HG03095 (cell line): ENCODE data around the gene ZNF711.
"Not testable (repeated sequence)": the region's sequence is repeated elsewhere in the genome, so short reads cannot be mapped to it uniquely, and the experiment has no call there.

Experiments used
- ATAC-seq: cut with Tn5 transposase; IDR thresholded peaks from one replicate; pipeline ENCODE4 v1.9.1; 2021; ENCODE audit warnings: moderate library complexity; ENCODE audit not compliant: unreplicated experiment

The ZNF711 gene

DNA sequence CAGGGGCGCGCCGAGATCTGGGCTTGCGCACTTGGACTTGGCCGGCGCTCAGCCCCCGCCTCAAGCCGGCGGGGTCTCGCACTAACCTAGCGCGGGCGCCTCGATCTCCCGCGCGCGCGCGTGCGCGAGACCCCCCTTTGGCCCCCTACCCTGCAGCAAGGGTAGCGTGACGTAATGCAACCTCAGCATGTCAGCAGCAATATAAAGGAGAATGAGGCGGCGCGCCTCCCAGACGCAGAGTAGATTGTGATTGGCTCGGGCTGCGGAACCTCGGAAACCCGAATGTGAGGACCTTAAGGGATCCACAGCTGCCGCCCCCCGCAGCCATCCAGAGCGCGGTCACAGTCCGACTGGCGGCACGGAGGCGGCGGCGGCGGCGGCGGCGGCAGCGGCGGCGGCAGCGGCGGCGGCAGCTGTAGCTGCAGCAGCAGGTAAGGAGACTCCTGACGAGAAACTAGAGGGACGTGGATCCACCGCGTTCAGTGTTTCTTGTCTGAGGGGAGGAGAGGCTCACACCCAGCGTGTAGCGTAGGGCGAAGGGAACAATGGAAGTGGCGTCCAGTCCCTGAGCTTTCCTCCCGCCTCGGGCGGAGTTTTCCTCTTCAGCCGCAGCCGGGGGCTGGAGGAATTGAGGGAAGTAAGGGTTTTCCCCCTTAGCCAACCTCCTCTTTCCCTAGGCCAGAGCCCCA lies at the start of gene ZNF711, which contains the start of gene SATL1:
Gene ZNF711 (plus strand): TSS at position 231 of the 689 bp plus-strand sequence. CDS start 3,582 bp downstream, outside the sequence.
Gene SATL1 (minus strand): TSS at position 19 of the 689 bp plus-strand sequence. CDS start 134,811 bp downstream, outside the sequence.
- no peak for ATAC-seq

DNA sequence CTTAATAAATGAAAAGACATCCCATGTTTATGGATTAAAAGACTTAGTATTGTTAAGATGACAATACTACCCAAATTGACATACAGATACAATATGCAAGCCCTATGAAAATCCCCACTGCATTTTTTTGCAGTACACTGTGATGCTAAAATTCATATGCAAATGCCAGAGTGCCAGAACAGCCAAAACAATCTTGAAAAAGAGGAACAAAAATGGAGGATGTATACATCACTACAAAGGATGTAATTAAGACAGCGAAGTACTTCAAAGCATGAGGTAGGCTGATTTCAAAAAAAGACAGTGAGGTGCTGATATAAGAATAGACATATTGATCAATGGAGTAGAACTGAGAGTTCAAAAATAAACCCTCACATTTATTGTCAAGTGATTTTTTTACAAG lies 47.5 kb upstream of the ZNF711 start:
- no peak for ATAC-seq

DNA sequence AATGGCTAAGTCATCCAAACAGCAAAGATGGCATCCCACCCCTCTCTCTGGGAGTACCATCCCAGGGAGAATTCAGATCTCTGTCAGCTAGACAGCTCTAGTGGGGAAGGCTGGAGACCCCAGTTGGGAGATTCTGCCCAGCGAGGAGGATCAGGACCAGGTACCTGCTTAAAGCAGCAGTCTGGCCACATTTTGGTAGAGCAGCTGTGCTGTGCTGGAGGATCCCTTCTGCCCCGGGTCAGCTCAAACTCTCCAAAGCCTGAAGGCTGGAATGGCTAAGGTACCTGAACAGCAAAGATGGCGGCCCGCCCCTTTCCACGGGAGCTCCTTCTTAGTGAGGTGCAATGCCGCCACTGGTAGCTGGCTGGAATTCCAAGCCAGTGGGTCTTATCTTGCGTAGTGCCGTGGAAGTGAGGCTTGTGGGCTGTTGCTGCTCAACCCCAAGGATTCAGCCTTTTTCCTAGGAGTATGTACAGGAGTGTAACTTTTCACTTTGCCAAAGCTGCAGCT lies 40.3 kb upstream of the ZNF711 start:
- ATAC-seq, result no peak

DNA sequence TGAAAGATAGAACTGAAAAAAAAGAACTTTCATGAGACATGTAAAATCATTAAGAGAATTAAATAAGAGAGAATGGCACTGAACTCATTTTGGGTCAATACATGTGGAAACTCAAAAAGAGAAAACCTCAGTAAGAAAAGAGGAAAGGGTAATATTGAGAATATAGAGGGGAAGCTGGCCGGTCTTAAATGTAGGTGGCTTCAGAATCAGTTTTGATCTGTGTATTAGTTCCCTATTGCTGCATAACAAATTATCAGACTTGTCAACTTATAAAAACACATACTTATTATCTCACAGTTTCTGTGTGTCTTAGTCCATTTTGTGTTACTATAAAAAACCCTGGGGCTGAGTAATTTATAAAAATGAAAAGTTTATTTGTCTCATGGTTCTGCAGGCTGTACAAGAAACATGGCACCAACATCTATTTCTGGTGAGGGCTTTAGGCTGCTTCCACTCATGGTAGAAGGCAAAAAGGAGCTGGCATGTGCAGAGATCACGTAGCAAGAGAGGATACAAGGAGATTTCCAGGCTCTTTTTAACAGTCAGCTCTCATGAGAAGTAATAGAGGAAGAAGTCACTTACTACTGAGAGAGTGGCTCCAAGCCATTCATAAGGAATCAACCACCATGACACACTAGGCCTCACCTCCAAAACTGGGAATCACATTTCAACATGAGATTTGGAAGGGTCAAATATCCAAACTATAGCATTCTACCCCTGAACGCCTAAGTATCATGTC lies 29.8 kb upstream of the ZNF711 start:
- no peak for ATAC-seq

DNA sequence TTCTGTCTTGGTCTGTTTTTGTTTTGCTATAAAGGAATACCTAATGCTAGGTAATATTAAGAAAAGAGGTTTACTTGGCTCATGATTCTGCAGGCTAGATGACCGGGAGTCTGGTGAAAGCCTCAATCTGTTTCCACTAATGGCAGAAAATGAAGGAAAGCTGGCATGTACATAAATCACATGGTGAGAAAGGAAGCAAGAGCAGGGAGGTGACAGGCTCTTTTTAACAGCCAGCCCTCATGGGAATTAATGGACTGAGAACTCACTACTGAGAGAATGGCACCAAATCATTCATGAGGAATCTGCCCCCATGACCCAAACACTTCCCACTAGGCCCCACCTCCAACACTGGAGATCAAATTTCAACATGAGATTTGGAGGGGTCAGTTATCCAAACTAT lies 27.8 kb upstream of the ZNF711 start:
- no peak for ATAC-seq

DNA sequence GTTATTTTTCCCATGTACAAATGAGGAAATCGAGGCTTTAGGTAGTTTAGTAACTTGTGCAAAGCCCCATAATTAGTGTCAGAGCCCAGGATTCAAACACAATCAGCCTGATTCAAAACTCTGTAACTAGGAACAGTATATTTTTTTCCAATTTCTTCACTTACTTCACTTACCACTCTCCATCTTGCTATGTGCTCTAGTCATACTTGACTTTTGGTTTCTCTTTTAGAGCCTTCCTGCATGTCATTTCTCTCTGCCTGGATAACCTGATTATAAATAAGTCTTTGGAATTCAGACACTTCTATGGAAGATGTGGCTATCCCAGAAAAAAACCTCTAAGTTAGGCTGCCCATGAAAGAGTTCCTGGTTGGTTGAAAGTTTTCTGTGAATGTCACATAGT lies 22.4 kb upstream of the ZNF711 start:
- no peak for ATAC-seq

DNA sequence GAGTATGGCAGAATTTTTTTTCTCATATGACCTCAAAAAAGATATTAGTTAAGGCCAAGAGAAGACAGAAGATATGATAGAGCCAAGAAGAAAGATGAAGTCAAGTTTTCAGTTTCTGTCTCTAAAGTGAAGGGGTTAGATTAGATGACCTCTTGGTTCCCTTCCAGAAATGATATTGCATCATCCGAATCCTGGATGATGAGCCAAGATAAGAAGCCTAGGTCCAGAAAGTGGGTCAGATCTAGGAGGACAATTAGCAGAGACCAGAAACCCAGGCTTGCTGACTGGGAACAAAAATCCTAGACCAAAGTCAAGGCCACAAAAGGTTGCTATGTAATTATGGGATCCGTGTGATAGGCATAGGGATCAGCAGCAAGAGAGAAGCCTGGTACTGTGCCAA lies 20.4 kb upstream of the ZNF711 start:
- ATAC-seq, result no peak

DNA sequence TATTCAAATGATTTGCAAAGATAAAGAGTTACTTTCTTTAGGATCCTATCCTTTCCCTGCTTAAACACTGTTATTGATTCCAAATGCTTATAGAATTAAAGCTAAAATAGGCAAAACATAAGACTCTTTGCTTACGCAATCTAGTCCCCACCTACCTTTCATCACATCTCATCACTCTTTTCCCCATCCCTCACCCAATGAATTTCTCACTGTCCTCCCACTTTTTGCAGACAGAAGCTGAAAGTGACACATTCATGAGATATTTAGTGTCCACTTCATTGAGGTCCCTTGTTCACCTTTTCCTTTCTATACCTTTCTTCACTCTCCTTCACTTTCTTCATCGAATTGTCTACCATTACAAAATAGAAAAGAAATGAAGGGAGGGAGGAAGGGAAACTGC lies 636 bp upstream of the ZNF711 start:
- no peak for ATAC-seq

DNA sequence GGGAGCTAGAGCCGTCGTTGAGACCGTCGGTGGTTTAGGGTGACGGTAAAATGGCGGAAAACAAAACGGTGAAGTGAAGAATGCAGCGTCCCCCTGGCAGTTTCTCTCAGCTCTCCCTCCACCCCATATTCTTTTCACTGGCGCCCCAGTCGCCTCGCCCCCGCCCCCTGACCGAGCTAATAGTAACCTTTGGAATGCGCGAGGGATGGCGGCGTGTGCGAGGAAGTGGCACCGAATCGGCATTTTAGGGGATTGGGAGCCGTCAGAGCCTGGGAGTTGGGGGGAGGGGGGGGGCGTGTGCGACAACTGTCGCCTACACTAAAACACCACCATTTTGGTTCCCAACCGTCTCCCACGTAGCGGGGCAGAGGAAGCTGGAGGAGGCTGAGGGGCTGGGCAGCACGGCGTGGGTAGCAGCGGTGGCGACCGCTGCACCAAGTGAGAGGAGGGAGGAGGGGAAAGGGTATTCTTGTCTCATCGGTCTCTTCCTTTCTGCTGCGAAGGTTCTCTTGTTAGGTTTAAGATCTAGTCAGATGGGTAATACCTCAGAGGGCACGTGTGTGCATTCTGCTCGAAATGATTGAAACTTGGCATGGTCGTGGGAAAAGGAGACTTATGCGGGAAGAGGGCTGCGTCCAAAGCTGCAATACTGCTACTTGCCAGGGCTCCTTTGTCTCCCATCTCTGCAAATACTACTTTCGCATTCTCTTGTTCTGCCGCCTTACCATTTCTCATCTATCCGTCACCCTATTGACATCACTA lies 840 bp downstream of the ZNF711 start:
- ATAC-seq, result no peak

DNA sequence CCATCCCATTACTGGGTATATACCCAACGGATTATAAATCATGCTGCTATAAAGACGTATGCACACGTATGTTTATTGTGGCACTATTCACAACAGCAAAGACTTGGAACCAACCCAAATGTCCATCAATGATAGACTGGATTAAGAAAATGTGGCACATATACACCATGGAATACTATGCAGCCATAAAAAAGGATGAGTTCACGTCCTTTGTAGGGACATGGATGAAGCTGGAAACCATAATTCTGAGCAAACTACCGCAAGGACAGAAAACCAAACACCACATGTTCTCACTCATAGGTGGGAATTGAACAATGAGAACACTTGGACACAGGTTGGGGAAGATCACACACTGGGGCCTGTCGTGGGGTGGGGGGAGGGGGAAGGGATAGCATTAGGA lies 41.5 kb downstream of the ZNF711 start:
- ATAC-seq, result not testable (repeated sequence)

DNA sequence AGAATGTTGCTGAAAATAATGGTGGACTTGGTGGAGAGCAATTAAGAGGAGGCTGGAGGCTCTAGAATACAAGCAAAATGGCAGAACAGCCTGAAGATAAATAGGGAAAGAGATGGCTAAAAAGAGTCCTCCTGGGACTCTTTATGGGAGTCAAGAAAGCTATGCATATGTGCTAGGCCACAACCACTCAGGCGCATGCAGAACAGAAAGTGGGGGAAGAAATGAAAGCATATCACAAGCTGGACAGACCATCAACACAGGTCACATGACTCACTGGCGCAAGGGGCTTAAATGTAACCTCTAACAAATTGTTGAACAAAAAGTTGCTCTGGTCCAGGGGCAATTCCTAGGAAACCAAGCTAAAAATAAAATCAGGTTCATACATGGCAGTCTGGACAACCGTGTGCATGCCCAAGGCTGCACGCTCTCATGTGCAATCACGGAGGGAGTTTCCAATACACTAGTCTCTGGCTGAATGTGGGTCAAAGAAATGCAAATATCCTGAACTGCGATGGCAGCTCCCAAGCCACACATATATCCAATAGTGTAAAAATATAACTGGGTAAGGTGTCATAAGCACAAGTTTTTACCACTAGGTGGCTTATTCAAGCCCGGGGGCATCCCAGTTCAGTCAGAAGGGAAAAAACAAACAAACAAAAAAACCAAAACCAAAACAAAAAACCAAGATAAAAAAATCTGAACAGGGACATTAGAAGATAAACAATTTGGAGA lies 45.4 kb downstream of the ZNF711 start:
- ATAC-seq, result peak; percentile 74

DNA sequence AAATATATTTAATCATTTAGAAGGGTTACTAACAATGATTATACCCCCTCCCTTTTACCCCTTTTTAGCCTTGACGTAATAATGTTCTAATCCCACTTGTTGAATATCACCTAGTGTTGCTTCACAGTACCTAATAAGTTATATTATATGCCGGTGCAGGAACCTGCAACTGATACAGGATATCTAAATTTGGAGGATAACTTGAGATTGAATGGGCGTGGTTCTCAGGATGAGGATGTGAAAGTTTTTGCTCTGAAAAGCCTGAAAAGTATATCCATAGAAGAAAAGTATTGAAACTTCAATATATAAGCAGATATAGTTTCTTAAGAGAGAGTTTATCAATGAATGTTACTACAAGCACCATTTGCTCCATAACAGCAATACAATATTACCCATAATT lies 59.8 kb downstream of the ZNF711 start:
- peak; percentile 85 for ATAC-seq

DNA sequence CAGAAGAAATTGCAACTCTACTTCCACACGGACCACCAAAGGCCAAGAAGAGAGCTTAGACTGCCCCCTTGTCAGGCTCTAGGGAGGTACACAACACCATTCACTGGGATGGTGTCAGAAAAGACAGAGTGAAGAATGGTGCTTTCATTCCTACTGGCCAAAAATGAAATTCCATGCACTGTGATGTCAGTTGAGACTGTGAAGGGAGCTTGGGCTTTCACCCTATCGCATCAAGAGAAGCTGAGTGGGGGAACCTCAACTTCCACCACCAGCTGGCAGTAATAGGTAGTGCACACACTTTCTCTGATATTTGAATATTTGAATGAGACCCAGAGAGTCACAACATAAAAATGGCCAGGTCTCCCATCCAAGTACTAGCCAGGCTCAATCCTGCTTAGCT lies 65.9 kb downstream of the ZNF711 start:
- no peak for ATAC-seq

DNA sequence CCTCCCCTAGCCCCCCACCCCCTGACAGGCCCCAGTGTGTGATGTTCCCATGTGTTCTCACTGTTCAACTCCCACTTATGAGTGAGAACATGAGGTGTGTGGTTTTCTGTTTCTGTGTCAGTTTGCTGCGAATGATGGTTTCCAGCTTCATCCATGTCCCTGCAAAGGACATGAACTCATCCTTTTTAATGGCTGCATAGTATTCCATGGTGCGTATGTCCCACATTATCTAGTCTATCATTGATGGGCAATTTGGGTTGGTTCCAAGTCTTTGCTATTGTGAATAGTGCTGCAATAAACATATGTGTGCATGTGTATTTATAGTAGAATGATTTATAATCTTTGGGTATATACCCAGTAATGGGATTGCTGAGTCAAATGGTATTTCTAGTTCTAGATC lies 67.6 kb downstream of the ZNF711 start:
- not testable (repeated sequence) for ATAC-seq
